ENCODE measurements around the gene FBXO17. TPM values are rescaled to one million over a fixed set of nuclear protein-coding genes. Genes with fewer than 3 reads are reported as not detected.

The FBXO17 gene
- total and polyA plus RNA-seq, 2 of the 13 experiments (the other 11 are each of a cell fraction or from before 2014, with no cell fraction given), result 22.1 to 58.7 TPM

DNA sequence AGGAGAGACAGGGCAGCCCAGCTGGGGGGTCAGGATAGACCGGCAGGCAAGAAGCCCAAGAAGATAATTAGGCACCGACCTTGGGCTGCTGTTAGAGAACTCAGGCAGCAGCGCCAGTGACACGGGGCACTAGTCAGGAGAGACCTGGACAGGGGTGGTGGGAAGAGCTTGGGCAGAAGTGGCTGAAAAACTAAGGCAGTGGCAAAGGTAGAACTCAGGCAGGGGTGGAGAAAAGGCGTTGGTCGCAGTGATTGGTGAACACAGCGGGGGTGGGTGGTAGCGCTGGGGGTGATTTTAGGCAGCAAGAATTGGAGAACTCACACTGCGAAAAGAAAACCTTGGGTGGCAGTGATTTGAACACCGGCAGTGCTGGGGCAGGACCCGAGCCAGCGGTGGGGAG is 67.9 kb downstream of the FBXO17 start (continued):
- TF ChIP-seq, protein P1, sequence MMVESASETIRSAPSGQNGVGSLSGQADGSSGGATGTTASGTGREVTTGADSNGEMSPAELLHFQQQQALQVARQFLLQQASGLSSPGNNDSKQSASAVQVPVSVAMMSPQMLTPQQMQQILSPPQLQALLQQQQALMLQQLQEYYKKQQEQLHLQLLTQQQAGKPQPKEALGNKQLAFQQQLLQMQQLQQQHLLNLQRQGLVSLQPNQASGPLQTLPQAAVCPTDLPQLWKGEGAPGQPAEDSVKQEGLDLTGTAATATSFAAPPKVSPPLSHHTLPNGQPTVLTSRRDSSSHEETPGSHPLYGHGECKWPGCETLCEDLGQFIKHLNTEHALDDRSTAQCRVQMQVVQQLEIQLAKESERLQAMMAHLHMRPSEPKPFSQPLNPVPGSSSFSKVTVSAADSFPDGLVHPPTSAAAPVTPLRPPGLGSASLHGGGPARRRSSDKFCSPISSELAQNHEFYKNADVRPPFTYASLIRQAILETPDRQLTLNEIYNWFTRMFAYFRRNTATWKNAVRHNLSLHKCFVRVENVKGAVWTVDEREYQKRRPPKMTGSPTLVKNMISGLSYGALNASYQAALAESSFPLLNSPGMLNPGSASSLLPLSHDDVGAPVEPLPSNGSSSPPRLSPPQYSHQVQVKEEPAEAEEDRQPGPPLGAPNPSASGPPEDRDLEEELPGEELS (CRISPR knock-in tag; IDR thresholded peaks at IDR 0.05), result no peak

DNA sequence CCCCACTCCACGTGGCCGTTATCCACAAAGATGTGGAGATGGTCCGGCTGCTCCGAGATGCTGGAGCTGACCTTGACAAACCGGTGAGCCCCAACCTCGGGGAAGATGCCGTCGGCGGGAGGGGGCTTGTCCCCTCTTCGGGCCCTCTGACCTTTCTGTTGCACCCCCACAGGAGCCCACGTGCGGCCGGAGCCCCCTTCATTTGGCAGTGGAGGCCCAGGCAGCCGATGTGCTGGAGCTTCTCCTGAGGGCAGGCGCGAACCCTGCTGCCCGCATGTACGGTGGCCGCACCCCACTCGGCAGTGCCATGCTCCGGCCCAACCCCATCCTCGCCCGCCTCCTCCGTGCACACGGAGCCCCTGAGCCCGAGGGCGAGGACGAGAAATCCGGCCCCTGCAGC is 68.3 kb downstream of the FBXO17 start:
- Histone ChIP-seq H3K4me2 (ENCODE audit: low read depth, low read length) (no peak overlapping the region), H3K36me3 (replicated peaks in 1 of 2; ENCODE audit: control insufficient read depth in 1 of 2, insufficient read depth in 2 of 2, low read length in 2 of 2) (peaks cover 4 to 12% of the 10 kb centered on the region in 2 experiments; a peak in 3 of 5 replicates), H2AFZ (ENCODE audit: low read length) (no peak overlapping the region), H3K9ac (ENCODE audit: insufficient read depth, low read depth, low read length) (no peak overlapping the region), H3K27ac (ENCODE audit: extremely low read length, insufficient read depth, low read length) (no peak overlapping the region), H3K9me3 (ENCODE audit: low read length) (no peaks in the 10 kb centered on the region), H4K20me1 (ENCODE audit: insufficient read depth, low read length) (no peaks in the 10 kb centered on the region), H3K4me3 (replicated peaks in 1 of 3; ENCODE audit: insufficient read depth in 1 of 3, low read depth in 2 of 3, low read length in 3 of 3) (no peak overlapping the region), H3K27me3 (ENCODE audit: control insufficient read depth in 1 of 2, insufficient read depth in 2 of 2, low read length in 2 of 2) (no peaks in the 10 kb centered on the region), H3K4me1 (ENCODE audit: insufficient read depth, low read length) (0 out of 2 replicates have a peak, but pooled peaks cover 10% of the 10 kb centered on the region), H3K79me2 (ENCODE audit: insufficient read depth, low read length) (no peaks in the 10 kb centered on the region)
- peak; percentile 35 for TF ChIP-seq AGO2 (optimal IDR thresholded peaks at IDR 0.05; ENCODE audit: low read depth, low read length)
- no peak for TF ChIP-seq ZNF292 (CRISPR knock-in tag; IDR thresholded peaks at IDR 0.05; ENCODE audit: borderline replicate concordance, low read depth)
- TF ChIP-seq ZNF382 (CRISPR knock-in tag; IDR thresholded peaks at IDR 0.05; ENCODE audit: borderline replicate concordance), result no peak
- WGBS (ENCODE audit: low lambda C conversion rate), result 93% methylated on average over 15 of the region's 29 CpGs
- FAIRE-seq (no peak), ATAC-seq (no peak), DNase-seq (ENCODE audit: low spot score) (no peak)
- ChIA-PET POLR2A (no interaction called here), CTCF (ENCODE audit: low intra/inter-chr PET ratio, low total read pairs) (no interaction called here)
- intact Hi-C loops (cut with micrococcal nuclease; ENCODE audit: unreplicated experiment) (no loop called here), in situ Hi-C loops (cut with HindIII; ENCODE audit: extremely low pct_ligation_motif_present, low pct_unique_long_range_greater_than_20kb) (loop anchor here (25.0 kb wide), 1 partner anchor 170 kb away; the partner anchor contains the start of gene CAPN12)
- no TSS peak for BruUV-seq (replicated peaks)
